ENCODE results near the gene USO1. TPM values are rescaled to one million over a fixed set of nuclear protein-coding genes. Genes with fewer than 3 reads are reported as not detected.

USO1 gene
- total and polyA plus RNA-seq, 2 of the 8 experiments (the other 6 are each of a cell fraction or from before 2014, with no cell fraction given) = 57.3 to 198 TPM

DNA sequence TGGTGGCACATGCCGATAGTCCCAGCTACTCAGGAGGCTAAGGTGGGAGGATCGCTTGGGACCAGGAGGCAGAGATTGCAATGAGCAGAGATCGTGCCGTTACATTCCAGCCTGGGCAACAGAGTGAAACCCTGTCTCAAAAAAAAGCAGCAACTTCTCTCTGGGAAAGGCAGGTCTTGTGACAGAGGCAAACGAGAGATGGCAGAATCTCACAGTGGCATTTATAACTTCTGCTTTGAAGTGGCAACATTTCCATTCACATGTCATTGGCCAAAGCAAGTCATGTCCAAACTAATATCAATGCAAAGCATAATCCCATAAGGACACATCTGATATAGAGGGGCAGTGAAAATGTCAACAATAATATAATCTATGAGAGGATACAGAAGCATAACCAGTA, 98.0 kb downstream of the USO1 start (continued):
- TF ChIP-seq KDM1A (IDR thresholded peaks at IDR 0.05; ENCODE audit: borderline replicate concordance, low read length) (no peak), ASH2L (IDR thresholded peaks at IDR 0.05; ENCODE audit: low read length) (no peak), SRF (IDR thresholded peaks at IDR 0.05; ENCODE audit: low read depth, low read length) (no peak), EGR1 (IDR thresholded peaks at IDR 0.05; ENCODE audit: borderline replicate concordance, low read depth, low read length) (no peak)
